ENCODE data around the gene NFKBIE.

The NFKBIE gene

GRCh38 chr6:44272529-44272928 is 7.2 kb upstream of the NFKBIE start:
- no peak for DNase-seq (ENCODE audit: low read depth)

- DNase-seq (ENCODE audit: low read depth), result no peak
These were observed 6.6 kb upstream of the NFKBIE start for GRCh38 chr6:44271914-44272313.

GRCh38 chr6:44271406-44271723 is 6.0 kb upstream of the NFKBIE start:
- DNase-seq (ENCODE audit: low read depth), result no peak

DNA sequence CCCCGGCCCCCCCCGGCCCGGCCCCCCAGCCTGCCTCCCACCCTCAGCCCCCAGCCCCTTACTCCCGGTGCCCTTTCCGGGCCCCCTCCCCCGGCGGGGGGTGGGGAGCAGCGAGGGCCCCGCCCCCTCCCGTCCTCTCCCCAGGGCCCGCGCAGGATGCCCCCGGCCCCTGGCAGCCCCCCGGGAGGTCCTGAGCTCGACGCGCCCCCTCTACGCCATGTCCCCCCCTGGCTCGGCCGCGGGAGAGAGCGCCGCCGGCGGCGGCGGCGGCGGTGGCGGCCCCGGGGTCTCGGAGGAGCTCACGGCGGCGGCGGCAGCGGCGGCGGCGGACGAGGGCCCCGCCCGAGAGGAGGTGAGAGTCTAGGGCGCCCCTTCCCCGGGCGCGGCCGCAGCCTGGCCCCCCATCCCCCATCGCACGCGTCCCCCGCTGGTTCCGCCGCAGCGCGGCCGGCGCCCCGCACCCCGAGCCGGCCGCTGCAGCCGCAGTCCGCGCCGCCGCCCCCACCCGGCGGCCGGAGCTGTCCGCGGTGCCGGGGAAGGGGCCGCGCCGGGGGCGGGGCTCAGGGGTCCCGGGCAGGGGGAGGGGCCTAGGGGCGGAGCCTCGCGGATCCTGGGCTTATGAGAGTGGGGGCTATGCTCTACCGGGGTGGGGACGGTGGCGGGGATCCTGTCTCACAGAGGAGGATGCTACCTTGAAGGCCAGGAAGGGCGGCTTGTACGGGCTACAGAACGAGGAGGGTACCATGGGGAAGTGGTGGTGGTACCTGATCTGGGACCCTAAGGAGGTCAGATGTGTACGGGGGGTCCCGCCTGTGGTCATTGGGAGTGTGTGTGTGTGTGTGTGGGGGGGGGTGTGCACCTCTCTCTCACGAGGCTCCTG is 5.4 kb upstream of the NFKBIE start:
- DNase-seq (ENCODE audit: low read depth), result no peak

GRCh38 chr6:44269921-44270525 is 4.7 kb upstream of the NFKBIE start, which contains the start of gene TMEM151B:
Gene TMEM151B, plus strand, starts transcription at chr6:44270450. Its CDS starts 293 bp downstream, at chr6:44270743.
- DNase-seq (ENCODE audit: low read depth), result no peak

GRCh38 chr6:44269178-44269920 is 4.0 kb upstream of the NFKBIE start:
- DNase-seq (ENCODE audit: low read depth), result no peak

- DNase-seq (ENCODE audit: low read depth), result no peak
These were observed 2.8 kb upstream of the NFKBIE start for GRCh38 chr6:44268095-44268628.

DNA sequence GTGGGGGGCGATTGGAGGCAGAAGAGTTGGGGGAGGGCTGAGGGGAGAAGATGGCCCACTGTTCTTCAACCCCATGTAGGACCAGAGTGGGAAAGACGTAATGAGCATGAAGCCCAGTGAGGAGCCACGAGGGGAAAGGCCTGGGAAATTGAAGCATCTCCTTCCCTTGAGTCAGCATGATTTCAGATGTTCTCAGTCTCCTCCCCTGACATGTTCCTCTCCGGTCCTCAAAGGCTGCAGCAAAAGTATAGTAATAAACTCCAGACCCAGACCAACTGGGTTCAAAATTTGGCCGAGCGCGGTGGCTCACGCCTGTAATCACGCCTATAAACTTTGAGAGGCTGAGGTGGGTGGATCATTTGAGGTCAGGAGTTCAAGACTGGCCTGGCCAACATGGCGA is 1.9 kb upstream of the NFKBIE start:
- no peak for DNase-seq (ENCODE audit: low read depth)

GRCh38 chr6:44266347-44266746 is 996 bp upstream of the NFKBIE start:
- no peak for DNase-seq (ENCODE audit: low read depth)

GRCh38 chr6:44265722-44266233 is 427 bp upstream of the NFKBIE start:
- no peak for DNase-seq (ENCODE audit: low read depth)

- no peak for DNase-seq (ENCODE audit: low read depth)
These were observed 971 bp downstream of the NFKBIE start for GRCh38 chr6:44264154-44265006.

GRCh38 chr6:44263354-44264100 is 1.8 kb downstream of the NFKBIE start:
- no peak for DNase-seq (ENCODE audit: low read depth)

DNA sequence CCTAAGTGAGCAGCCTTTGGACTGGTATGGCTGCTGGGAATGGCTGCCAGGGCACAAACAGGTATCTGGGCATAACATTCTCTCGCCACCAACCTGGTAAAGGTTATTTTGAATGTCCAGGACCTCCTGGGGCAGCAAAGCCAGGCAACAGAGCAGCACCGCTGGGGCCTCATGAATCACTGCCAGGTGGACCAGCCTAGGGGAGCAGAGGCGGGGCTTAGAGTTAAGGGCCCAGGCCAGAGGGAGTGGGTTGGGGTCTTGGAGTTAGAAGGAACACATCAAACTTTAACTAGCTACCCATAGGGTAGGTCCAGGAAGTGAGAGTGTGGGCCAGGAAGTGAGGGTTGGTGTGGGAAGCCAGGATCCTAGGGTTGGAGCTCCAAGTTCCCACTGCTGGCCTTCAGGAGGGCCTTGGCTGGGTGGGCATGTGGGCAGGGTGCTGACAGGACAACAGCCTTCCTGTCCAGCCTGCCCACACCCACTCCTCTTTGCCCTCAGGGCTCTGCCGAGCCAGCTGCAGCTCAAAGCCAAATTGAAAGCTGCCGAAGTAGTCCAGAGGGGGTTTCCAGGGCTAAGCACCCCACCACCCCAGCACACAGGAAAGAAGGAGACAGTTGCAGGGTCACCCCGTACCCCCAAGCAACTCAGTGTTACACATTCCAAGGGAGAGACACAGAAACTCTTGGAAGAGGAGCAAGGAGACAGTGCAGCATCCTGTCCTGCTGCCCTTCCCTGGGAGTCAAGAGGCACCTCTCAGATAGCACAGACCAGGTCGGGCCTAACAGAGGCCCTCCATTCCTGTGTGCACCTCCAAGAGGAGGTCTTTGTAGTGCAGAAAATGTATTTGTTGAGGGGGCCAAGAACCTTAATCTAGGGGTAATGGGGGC is 2.6 kb downstream of the NFKBIE start:
- no peak for DNase-seq (ENCODE audit: low read depth)

DNA sequence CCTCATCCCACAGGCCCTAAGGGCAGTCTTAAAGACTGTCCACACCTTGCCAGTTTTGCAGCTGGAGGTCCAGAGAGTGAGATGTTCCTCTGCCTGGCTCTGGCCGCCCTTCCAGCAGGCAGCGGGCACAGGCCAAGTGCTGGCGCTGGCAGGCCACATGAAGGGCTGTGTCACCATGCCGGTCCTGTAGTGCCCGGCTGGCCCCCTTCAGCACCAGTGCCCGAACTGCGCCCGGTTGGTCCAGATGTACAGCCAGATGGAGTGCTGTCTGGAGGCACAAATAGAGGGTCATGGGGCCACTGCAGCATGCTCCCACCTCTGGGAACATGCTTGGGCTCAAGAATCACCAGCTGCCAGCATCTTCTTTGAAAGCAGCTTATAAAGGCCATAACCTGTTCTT is 3.8 kb downstream of the NFKBIE start:
- no peak for DNase-seq (ENCODE audit: low read depth)

GRCh38 chr6:44260451-44261297 is 4.7 kb downstream of the NFKBIE start:
- no peak for DNase-seq (ENCODE audit: low read depth)

DNA sequence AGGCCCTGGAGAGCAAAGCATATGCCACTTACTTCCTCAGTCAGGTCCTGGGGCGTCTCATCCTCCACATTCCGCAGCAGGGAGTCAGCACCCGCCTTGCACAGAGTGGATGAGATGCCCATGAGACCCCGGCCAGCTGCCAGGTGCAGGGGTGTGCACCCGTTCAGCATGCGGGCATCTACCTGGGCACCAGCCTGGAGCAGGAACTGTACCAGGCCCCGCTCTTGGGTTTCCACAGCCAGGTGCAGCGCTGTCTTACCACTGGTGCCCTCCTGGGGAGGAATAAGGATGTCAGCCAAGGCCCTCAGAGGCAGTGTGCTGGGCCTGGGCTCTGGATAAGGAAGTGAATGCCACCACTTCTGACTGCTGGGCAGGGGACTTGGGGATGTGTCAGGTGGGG is 5.3 kb downstream of the NFKBIE start:
- DNase-seq (ENCODE audit: low read depth), result no peak

DNA sequence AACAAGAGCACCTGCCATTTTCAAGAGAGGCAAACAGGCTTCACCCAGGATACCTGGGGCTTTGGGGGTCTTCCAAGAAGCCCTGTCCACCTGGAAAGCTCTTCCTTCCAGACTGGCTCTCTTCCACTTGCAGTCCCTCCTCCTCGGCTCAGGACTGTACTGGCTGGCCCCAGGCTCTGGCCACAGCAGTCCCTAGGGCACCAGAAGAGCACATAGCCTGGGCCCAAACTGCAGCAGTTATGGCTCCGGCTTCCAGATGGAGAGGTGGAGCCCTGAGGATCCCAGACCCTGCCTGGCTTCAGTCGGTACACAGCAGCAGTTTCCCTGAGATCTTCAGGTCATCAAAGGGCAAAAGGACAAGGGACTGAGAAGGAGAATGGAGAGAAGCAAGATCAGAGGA is 6.4 kb downstream of the NFKBIE start:
- DNase-seq (ENCODE audit: low read depth), result no peak

GRCh38 chr6:44258325-44258863 is 7.0 kb downstream of the NFKBIE start:
- DNase-seq (ENCODE audit: low read depth), result no peak
